A673 (cell line): ENCODE data around the gene TSPAN19. TPM values are rescaled to one million over a fixed set of nuclear protein-coding genes. Genes with fewer than 3 reads are reported as not detected.

ENCODE experiments used
- Bru-seq: library from RNA; stranded (reverse); fragments of 400-500 nt; gene quantifications from one replicate; lab custom pipeline; 2021; lab: Mats Ljungman, UMichigan
- BruChase-seq, 2 experiments: library from RNA; stranded (reverse); fragments of 400-500 nt; gene quantifications; one replicate each; lab custom pipeline; 2021; lab: Mats Ljungman, UMichigan
- BruUV-seq: library from RNA; stranded (reverse); fragments of 400-500 nt; replicated peaks from 2 replicates; lab custom pipeline; 2021; lab: Mats Ljungman, UMichigan
- CTCF ChIA-PET: fragments of 300-600 bp; sonication (Branson Sonifier 250); formaldehyde crosslinking; loops from one replicate; lab custom pipeline; 2022; ENCODE audit warnings: antibody characterized with exemption; lab: Charles Lee
- POLR2A ChIA-PET: fragments of 300-600 bp; sonication (Branson Sonifier 250); formaldehyde crosslinking; loops from one replicate; lab custom pipeline; 2022; ENCODE audit warnings: antibody characterized with exemption; ENCODE audit not compliant: low non-redundant PET; lab: Charles Lee
- DNase-seq: peaks from one replicate; pipeline ENCODE4 v3.0.0-alpha.2; 2015; ENCODE audit warnings: low spot score
- H3K27ac ChIP-seq: fragments of 200-600 bp; sonication (generic); 2 replicates; pipeline ENCODE4 v1.5.1; 2016; ENCODE audit warnings: mixed run types, low read depth, mild to moderate bottlenecking, mixed read lengths, antibody characterized with exemption, low read length; ENCODE audit not compliant: poor library complexity, severe bottlenecking
- H3K27me3 ChIP-seq: fragments of 200-600 bp; sonication (generic); replicated peaks from 2 replicates; pipeline ENCODE4 v1.6.1; 2017; ENCODE audit warnings: mixed run types, low read depth, mild to moderate bottlenecking, mixed read lengths, antibody characterized with exemption, low read length; ENCODE audit not compliant: insufficient read depth, poor library complexity
- H3K36me3 ChIP-seq: fragments of 200-600 bp; sonication (generic); 2 replicates; pipeline ENCODE4 v1.6.1; 2016; ENCODE audit warnings: mixed run types, mild to moderate bottlenecking, mixed read lengths, antibody characterized with exemption, low read length; ENCODE audit not compliant: insufficient read depth, poor library complexity, severe bottlenecking
- H3K4me1 ChIP-seq: fragments of 200-600 bp; sonication (generic); 2 replicates; pipeline ENCODE4 v1.6.1; 2017; ENCODE audit warnings: mixed run types, mild to moderate bottlenecking, mixed read lengths, antibody characterized with exemption, low read length; ENCODE audit not compliant: insufficient read depth, poor library complexity, severe bottlenecking
- H3K4me3 ChIP-seq: fragments of 200-600 bp; sonication (generic); 2 replicates; pipeline ENCODE4 v1.5.1; 2016; ENCODE audit warnings: low read depth, mixed run types, mild to moderate bottlenecking, mixed read lengths, low read length; ENCODE audit not compliant: poor library complexity, severe bottlenecking
- H3K9me3 ChIP-seq: fragments of 200-600 bp; sonication (generic); 2 replicates; pipeline ENCODE4 v1.6.1; 2016; ENCODE audit warnings: mixed run types, low read depth, mild to moderate bottlenecking, mixed read lengths, antibody characterized with exemption, low read length; ENCODE audit not compliant: poor library complexity, severe bottlenecking
- CTCF ChIP-seq: fragments of 300-800, 200-600 bp; sonication (generic); conservative IDR thresholded peaks from 2 replicates; pipeline ENCODE4 v1.5.1; 2017; ENCODE audit warnings: low read depth, mild to moderate bottlenecking, antibody characterized with exemption, low read length, moderate library complexity, mixed read lengths
- EZH2 ChIP-seq: fragments of 200-600 bp; sonication (generic); IDR thresholded peaks from 2 replicates; pipeline ENCODE4 v1.6.1; 2017; ENCODE audit warnings: borderline replicate concordance, low read depth, mild to moderate bottlenecking, mixed read lengths, antibody characterized with exemption, low read length; ENCODE audit not compliant: poor library complexity, severe bottlenecking
- intact Hi-C: fragments of 100-400 bp; cut with micrococcal nuclease; formaldehyde crosslinking; loops from one replicate; pipeline ENCODE4 v1.10.0; 2022; ENCODE audit not compliant: unreplicated experiment
- long read RNA-seq: library from polyadenylated mRNA; stranded (forward); transcript quantifications from one replicate; pipeline ENCODE4 v2.0.0, GENCODE V29; 2022
- total RNA-seq: library from RNA; stranded (reverse); gene quantifications from 2 replicates; pipeline ENCODE4 v1.2.3, GENCODE V29; 2021

Gene TSPAN19
- not detected in 2 replicates for total RNA-seq
- Bru-seq, nascent RNA = percentile 22 among the genes with signal in this experiment
- percentile 11 among the genes with signal in this experiment for BruChase-seq, experiment 1, labeled RNA remaining after a 2-hour chase
- BruChase-seq, experiment 2, labeled RNA remaining after a 6-hour chase = percentile 14 among the genes with signal in this experiment
- long read RNA-seq = 0 reads

GRCh38 chr12:85036234-85036707, at the start of gene TSPAN19, which contains the start of gene LRRIQ1:
TSPAN19 (minus strand) TSS chr12:85036277; CDS start chr12:85029946, 6,331 bp downstream.
LRRIQ1 (plus strand) TSS chr12:85036351; CDS start chr12:85038177, 1,826 bp downstream.
- no peak for TF ChIP-seq CTCF
- TF ChIP-seq EZH2 = no peak
- ChIA-PET POLR2A (no interaction called here), CTCF (no interaction called here)
- Histone ChIP-seq H3K27ac (no peak within 1 kb of the TSS), H3K36me3 (no peaks in the 10 kb centered on the region), H3K4me1 (no peaks in the 10 kb centered on the region), H3K9me3 (no peaks in the 10 kb centered on the region), H3K27me3 (no peaks in the 10 kb centered on the region), H3K4me3 (peak within 1 kb of the TSS; percentile 63)
- peak; percentile 90 for DNase-seq
- no TSS peak for BruUV-seq
- intact Hi-C loops = no loop called here

- BruUV-seq = no TSS peak
- ChIA-PET CTCF (no interaction called here), POLR2A (no interaction called here)
- TF ChIP-seq EZH2 = no peak
- no peak for TF ChIP-seq CTCF
- Histone ChIP-seq H3K27ac (no peak overlapping the region), H3K4me3 (no peak overlapping the region), H3K4me1 (no peaks in the 10 kb centered on the region), H3K27me3 (no peaks in the 10 kb centered on the region), H3K9me3 (no peaks in the 10 kb centered on the region), H3K36me3 (no peaks in the 10 kb centered on the region)
- intact Hi-C loops = no loop called here
- peak; percentile 50 for DNase-seq
These were observed 49.0 kb upstream of the TSPAN19 start for GRCh38 chr12:85085066-85085465.

- POLR2A ChIA-PET = no interaction called here
- peak; percentile 80 for DNase-seq
- no TSS peak for BruUV-seq
- intact Hi-C loops = loop anchor here (1.0 to 5.0 kb wide), 3 partner anchors 75 to 840 kb away; no protein-coding TSS in a partner anchor
- TF ChIP-seq EZH2 (no peak), CTCF (peak; percentile 68)
- Histone ChIP-seq H3K4me3 (no peak overlapping the region), H3K4me1 (no peaks in the 10 kb centered on the region), H3K9me3 (no peaks in the 10 kb centered on the region), H3K27ac (no peak overlapping the region), H3K36me3 (no peaks in the 10 kb centered on the region), H3K27me3 (no peaks in the 10 kb centered on the region)
- CTCF ChIA-PET = interaction anchor here (1.3 kb wide), 1 partner anchor 372 kb away, joined by 7 read pairs; no protein-coding TSS in a partner anchor
These were observed 40.8 kb upstream of the TSPAN19 start for GRCh38 chr12:85076688-85077430.
